ENCODE data around the gene TPM4.

The TPM4 gene

DNA sequence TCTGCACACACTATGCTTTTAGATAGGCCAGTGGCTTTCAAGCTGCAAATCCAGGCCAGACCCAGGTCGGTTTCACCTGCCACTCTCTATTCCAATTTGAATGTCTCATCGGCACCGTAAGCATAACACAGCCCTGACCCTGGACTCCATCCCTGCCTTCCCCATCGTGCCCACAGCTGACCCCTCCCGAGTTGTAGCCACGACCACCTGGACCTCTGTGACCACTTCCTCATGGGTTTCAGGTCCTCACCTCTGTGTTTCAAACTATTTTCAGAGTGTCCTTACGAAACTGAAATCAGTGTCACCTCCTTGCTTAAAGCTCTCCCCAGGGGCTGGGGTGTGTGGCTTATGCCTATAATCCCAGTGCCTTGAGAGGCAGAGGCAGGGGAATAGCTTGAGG is 58.2 kb downstream of the TPM4 start:
- Mint-ChIP-seq H3K27ac (no peak overlapping the region), H3K27me3 (ENCODE audit: low read depth) (no peaks in the 10 kb centered on the region), H3K36me3 (ENCODE audit: low read depth) (peaks cover 48% of the 10 kb centered on the region), H3K4me1 (ENCODE audit: low read depth) (peaks cover 20% of the 10 kb centered on the region), H3K4me3 (no peak overlapping the region), H3K9me3 (peaks cover 11% of the 10 kb centered on the region)

GRCh38 chr19:16135430-16136127 is 59.3 kb downstream of the TPM4 start:
- no peaks in the 10 kb centered on the region for H3K27me3 Mint-ChIP-seq (ENCODE audit: low read depth)
- H3K27ac Mint-ChIP-seq = no peak overlapping the region
- H3K4me1 Mint-ChIP-seq (ENCODE audit: low read depth) = peaks cover 22% of the 10 kb centered on the region
- no peak overlapping the region for H3K4me3 Mint-ChIP-seq
- H3K9me3 Mint-ChIP-seq = peaks cover 11% of the 10 kb centered on the region
- peaks cover 43% of the 10 kb centered on the region for H3K36me3 Mint-ChIP-seq (ENCODE audit: low read depth)

GRCh38 chr19:16136185-16136999 is 60.1 kb downstream of the TPM4 start:
- Mint-ChIP-seq H3K36me3 (ENCODE audit: low read depth) (peaks cover 37% of the 10 kb centered on the region), H3K4me3 (no peak overlapping the region), H3K9me3 (peaks cover 6% of the 10 kb centered on the region), H3K27ac (no peak overlapping the region), H3K4me1 (ENCODE audit: low read depth) (peaks cover 28% of the 10 kb centered on the region), H3K27me3 (ENCODE audit: low read depth) (no peaks in the 10 kb centered on the region)

DNA sequence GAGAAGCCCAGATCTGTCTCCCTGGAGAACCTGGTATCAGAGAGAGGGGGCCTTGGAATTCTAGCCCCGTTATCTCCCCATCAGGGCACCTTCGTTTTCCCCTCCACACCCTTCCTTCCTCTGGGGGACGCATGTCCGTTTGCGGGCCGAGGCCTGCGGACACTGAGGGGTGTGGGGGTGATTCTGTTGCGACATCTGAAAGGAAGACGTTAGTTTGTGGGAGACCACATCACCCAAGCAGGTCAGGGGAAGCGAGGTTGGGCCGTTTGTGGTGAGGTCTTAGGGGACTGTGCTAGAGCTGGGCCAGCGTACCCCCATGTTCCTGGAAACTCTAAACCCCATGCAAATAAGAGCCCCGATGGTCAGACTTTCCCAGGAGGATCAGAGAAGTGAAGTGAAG is 63.5 kb downstream of the TPM4 start:
- Mint-ChIP-seq H3K36me3 (ENCODE audit: low read depth) (peaks cover 15% of the 10 kb centered on the region), H3K27me3 (ENCODE audit: low read depth) (no peaks in the 10 kb centered on the region), H3K4me3 (peak overlapping the region; percentile 26), H3K9me3 (peaks cover 3% of the 10 kb centered on the region), H3K4me1 (ENCODE audit: low read depth) (peaks cover 36% of the 10 kb centered on the region), H3K27ac (peak overlapping the region; percentile 71)

DNA sequence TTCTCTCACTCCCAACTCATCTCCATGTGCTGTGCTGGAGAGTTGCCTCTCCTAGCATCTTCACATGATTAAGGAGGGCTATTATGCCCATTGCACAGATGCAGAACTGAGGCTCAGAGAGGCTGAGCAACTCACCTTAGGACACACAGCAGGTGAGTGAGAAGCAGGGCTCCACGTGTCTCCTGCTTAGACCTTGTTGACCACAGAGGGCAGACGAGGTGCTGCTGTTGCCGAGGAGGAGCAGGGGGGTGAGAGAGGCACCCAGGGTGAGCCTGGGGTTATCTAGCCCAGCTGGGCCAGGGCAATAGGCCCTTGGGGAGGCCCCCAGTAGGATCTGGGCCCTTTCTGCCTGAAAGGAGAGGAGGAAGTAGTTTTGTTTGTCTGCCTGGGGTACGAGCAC is 64.7 kb downstream of the TPM4 start:
- Mint-ChIP-seq H3K9me3 (peaks cover 3% of the 10 kb centered on the region), H3K4me1 (ENCODE audit: low read depth) (peaks cover 42% of the 10 kb centered on the region), H3K27me3 (ENCODE audit: low read depth) (no peaks in the 10 kb centered on the region), H3K36me3 (ENCODE audit: low read depth) (peaks cover 14% of the 10 kb centered on the region), H3K27ac (peak overlapping the region; percentile 8), H3K4me3 (peak overlapping the region; percentile 35)

DNA sequence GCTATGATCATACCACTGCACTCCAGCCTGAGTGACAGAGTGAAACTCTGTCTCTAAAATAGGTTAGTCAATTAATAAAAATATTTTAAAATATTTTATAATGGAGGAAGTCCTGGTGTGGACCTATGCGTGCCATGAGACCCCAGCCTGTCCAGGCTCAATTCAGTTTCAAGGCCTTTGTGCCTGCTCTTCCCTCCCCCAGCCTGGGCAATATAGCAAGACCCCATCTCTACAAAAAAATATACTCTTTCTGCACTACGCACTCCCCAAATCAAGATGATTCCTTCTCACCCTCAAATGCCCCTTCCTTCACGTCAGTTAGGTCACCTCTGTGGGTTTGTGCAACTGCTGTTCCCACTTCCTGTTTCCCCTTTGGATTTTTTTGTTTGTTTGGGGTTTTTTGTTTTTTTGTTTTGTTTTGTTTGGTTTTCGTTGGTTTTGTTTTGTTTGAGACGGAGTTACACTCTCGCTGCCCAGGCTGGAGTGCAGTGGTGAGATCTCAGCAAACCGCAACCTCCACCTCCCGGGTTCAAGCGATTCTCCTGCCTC is 65.8 kb downstream of the TPM4 start:
- Mint-ChIP-seq H3K4me3 (peak overlapping the region; percentile 26), H3K9me3 (peaks cover 3% of the 10 kb centered on the region), H3K36me3 (ENCODE audit: low read depth) (peaks cover 18% of the 10 kb centered on the region), H3K4me1 (ENCODE audit: low read depth) (peaks cover 43% of the 10 kb centered on the region), H3K27me3 (ENCODE audit: low read depth) (no peaks in the 10 kb centered on the region), H3K27ac (peak overlapping the region; percentile 68)

- H3K36me3 Mint-ChIP-seq (ENCODE audit: low read depth) = peaks cover 18% of the 10 kb centered on the region
- peaks cover 3% of the 10 kb centered on the region for H3K9me3 Mint-ChIP-seq
- H3K4me3 Mint-ChIP-seq = peak within 1 kb of the TSS; percentile 99
- no peaks in the 10 kb centered on the region for H3K27me3 Mint-ChIP-seq (ENCODE audit: low read depth)
- H3K27ac Mint-ChIP-seq = peak within 1 kb of the TSS; percentile 99
- H3K4me1 Mint-ChIP-seq (ENCODE audit: low read depth) = peaks cover 43% of the 10 kb centered on the region
Measured at GRCh38 chr19:16143399-16144215, 67.3 kb downstream of the TPM4 start, which contains the start of gene HSH2D. HSH2D (plus strand) TSS chr19:16143685; CDS start chr19:16148751, 5,066 bp downstream.

DNA sequence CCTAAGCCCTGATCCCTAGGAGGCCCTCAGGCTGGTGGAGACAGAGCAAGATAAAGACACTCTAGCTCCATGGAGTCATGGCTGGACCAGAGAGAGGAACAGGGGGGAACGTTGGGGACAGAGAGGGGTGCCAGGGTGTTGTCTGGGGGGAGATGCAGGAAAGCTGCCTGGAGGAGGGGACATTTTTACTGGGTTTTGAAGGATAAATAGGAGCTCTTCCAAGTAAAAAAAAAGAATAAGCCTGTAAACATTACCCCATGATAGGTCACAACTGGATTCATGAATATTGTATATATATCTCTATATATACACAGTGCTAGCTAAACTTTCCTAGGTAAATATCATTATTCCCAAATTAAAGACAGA is 67.9 kb downstream of the TPM4 start:
- peaks cover 3% of the 10 kb centered on the region for H3K9me3 Mint-ChIP-seq
- H3K27me3 Mint-ChIP-seq (ENCODE audit: low read depth) = no peaks in the 10 kb centered on the region
- peaks cover 43% of the 10 kb centered on the region for H3K4me1 Mint-ChIP-seq (ENCODE audit: low read depth)
- peak overlapping the region; percentile 99 for H3K27ac Mint-ChIP-seq
- H3K4me3 Mint-ChIP-seq = peak overlapping the region; percentile 99
- H3K36me3 Mint-ChIP-seq (ENCODE audit: low read depth) = peaks cover 23% of the 10 kb centered on the region

GRCh38 chr19:16146112-16146511 is 69.8 kb downstream of the TPM4 start:
- Mint-ChIP-seq H3K27ac (peak overlapping the region; percentile 52), H3K9me3 (peaks cover 3% of the 10 kb centered on the region), H3K4me3 (peak overlapping the region; percentile 99), H3K4me1 (ENCODE audit: low read depth) (peaks cover 42% of the 10 kb centered on the region), H3K27me3 (ENCODE audit: low read depth) (no peaks in the 10 kb centered on the region), H3K36me3 (ENCODE audit: low read depth) (peaks cover 30% of the 10 kb centered on the region)

DNA sequence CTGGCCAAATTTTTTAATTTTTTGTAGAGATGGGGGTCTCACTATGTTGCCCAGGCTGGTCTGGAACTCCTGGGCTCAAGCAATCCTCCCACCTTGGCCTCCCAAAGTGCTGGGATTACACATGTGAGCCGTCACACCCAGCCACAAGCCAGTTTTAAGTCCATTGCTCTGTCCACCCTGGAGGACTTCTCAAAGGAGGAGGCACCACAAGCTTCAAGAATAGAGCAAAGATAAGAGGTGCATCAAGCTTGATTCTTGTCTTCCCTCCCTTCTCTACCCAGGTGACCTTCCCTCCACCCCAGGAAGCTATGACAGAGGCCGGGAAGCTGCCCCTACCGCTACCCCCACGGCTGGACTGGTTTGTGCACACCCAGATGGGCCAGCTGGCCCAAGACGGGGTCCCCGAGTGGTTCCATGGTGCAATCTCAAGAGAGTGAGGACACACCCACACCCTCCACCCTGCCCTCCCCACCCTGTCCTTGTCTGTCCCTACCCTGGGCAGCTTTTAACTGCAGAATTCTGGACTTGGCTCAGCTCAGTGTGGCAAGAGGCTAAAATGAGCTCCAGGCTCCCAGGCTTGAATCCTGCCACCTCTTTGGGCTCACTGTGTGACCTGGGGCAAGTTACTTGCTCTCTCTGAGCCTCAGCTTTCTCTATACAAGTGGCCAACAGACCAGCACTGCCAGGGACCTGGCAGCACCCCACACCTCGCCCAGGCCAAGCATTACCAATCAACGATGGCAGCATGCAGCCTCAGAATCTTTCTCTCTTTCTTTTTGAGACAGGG is 72.3 kb downstream of the TPM4 start:
- H3K4me3 Mint-ChIP-seq = peak overlapping the region; percentile 36
- peaks cover 41% of the 10 kb centered on the region for H3K36me3 Mint-ChIP-seq (ENCODE audit: low read depth)
- H3K4me1 Mint-ChIP-seq (ENCODE audit: low read depth) = peaks cover 30% of the 10 kb centered on the region
- H3K27ac Mint-ChIP-seq = peak overlapping the region; percentile 57
- H3K9me3 Mint-ChIP-seq = no peaks in the 10 kb centered on the region
- no peaks in the 10 kb centered on the region for H3K27me3 Mint-ChIP-seq (ENCODE audit: low read depth)

Measured in T-helper 1 cell treated with Interleukin-12 subunit alpha and Interleukin-12 subunit beta and Interleukin-4 antibody, amounts not matched to agents 30 μg/mL and 1 μg/mL, for 36 hours (primary cell).